Ovary (tissue), 3 donors: ENCODE data around the gene TCEANC2.

Experiments
- CTCF ChIP-seq, 3 donors: fragments of 450-650 bp in 2 of 3; fragments of 200-600 bp in 1 of 3; IDR thresholded peaks; one replicate each; pipeline versions ENCODE4 v1.5.1 to v1.8.0; 2016 to 2022; ENCODE audit warnings: antibody characterized with exemption in 3 of 3, mild to moderate bottlenecking in 1 of 3
- POLR2A ChIP-seq: fragments of 450-650 bp; IDR thresholded peaks from one replicate; pipeline ENCODE4 v1.6.1; 2017; ENCODE audit warnings: antibody characterized with exemption, mild to moderate bottlenecking, moderate library complexity
- donor health status: DM: no; HTN: no; CAD: no.

GRCh38 chr1:54010415-54011117 lies 42.8 kb upstream of the TCEANC2 start:
- no peak for TF ChIP-seq CTCF (IDR thresholded peaks at IDR 0.05)
- TF ChIP-seq POLR2A: no peak
